C4-2B (cell line): Measurements from ENCODE around the gene TIAM2.
"Not testable (repeated sequence)": the region's sequence is repeated elsewhere in the genome, so short reads cannot be mapped to it uniquely, and the experiment has no call there.

Source experiments
- H3K27ac ChIP-seq: fragments of 450-650 bp; 2 replicates; pipeline ENCODE4 v1.5.1; 2017
- CTCF ChIP-seq: fragments of 450-650 bp; conservative IDR thresholded peaks from 2 replicates; pipeline ENCODE4 v1.5.1; 2017; ENCODE audit warnings: mild to moderate bottlenecking
- ZFX ChIP-seq: fragments of 450-650 bp; IDR thresholded peaks from 2 replicates; pipeline ENCODE4 v1.6.1; 2017

The TIAM2 gene

GRCh38 chr6:155177363-155177961 lies 182.3 kb downstream of the TIAM2 start:
- TF ChIP-seq CTCF (peak; percentile 77), ZFX (no peak)
- no peak overlapping the region for H3K27ac ChIP-seq

GRCh38 chr6:155181498-155181897 lies 186.4 kb downstream of the TIAM2 start:
- H3K27ac ChIP-seq = no peak overlapping the region
- TF ChIP-seq ZFX = no peak
- no peak for TF ChIP-seq CTCF

GRCh38 chr6:155182103-155182502 lies 187.0 kb downstream of the TIAM2 start:
- TF ChIP-seq CTCF (no peak), ZFX (no peak)
- H3K27ac ChIP-seq = no peak overlapping the region

GRCh38 chr6:155183095-155183494 lies 188.0 kb downstream of the TIAM2 start:
- TF ChIP-seq CTCF = no peak
- no peak for TF ChIP-seq ZFX
- H3K27ac ChIP-seq = no peak overlapping the region

GRCh38 chr6:155185041-155185440 lies 189.9 kb downstream of the TIAM2 start:
- H3K27ac ChIP-seq = not testable (repeated sequence)

- TF ChIP-seq ZFX (no peak), CTCF (no peak)
- H3K27ac ChIP-seq = no peak overlapping the region
Observed at GRCh38 chr6:155185544-155185943, 190.4 kb downstream of the TIAM2 start.

GRCh38 chr6:155186052-155186658 lies 191.0 kb downstream of the TIAM2 start:
- TF ChIP-seq ZFX (no peak), CTCF (no peak)
- no peak overlapping the region for H3K27ac ChIP-seq

- no peak overlapping the region for H3K27ac ChIP-seq
- TF ChIP-seq ZFX (no peak), CTCF (no peak)
Observed at GRCh38 chr6:155187106-155187505, 192.0 kb downstream of the TIAM2 start.
